K562 (cell line): Measurements from ENCODE around the gene CYP11A1.

Experiments used
- CBX5 ChIP-seq: IDR thresholded peaks from 2 replicates; pipeline ENCODE4 v1.6.1; 2014; ENCODE audit warnings: low read depth, borderline replicate concordance
- DDX20 ChIP-seq: fragments of 450-650 bp; IDR thresholded peaks from 2 replicates; pipeline ENCODE4 v1.6.1; 2016; ENCODE audit warnings: missing genetic modification characterization, low read depth, mild to moderate bottlenecking, missing compliant biosample characterization, moderate library complexity
- FOXP1 ChIP-seq: sonication (generic); formaldehyde crosslinking; IDR thresholded peaks from 2 replicates; pipeline ENCODE4 v1.8.0; 2022; ENCODE audit warnings: mild to moderate bottlenecking, missing genetic modification reagents
- GABPA ChIP-seq: fragments of 200-800 bp; sonication (Bioruptor generic); conservative IDR thresholded peaks from 2 replicates; pipeline ENCODE4 v1.6.1; 2016; ENCODE audit warnings: low read depth, missing genetic modification characterization, missing compliant biosample characterization
- MAFK ChIP-seq: IDR thresholded peaks from 2 replicates; pipeline ENCODE4 v1.6.1; 2011; ENCODE audit warnings: low read length, improper control_type of control experiment
- POLR2AphosphoS5 ChIP-seq: IDR thresholded peaks from 2 replicates; pipeline ENCODE4 v1.6.1; 2011; ENCODE audit warnings: mild to moderate bottlenecking, low read depth, low read length, moderate library complexity; ENCODE audit not compliant: control insufficient read depth, insufficient read depth
- SIN3A ChIP-seq, 2 experiments: fragments of 150-350 bp in 1 of 2; IDR thresholded peaks; 2 replicates each; pipeline ENCODE4 v1.6.1; 2011 to 2016; ENCODE audit warnings: borderline replicate concordance in 2 of 2, low read depth in 2 of 2, low read length in 2 of 2, mild to moderate bottlenecking in 2 of 2, moderate library complexity in 2 of 2; ENCODE audit not compliant: control insufficient read depth in 1 of 2
- ZNF280B ChIP-seq: fragments of 250-450 bp; sonication (Bioruptor Pico); IDR thresholded peaks from 2 replicates; pipeline ENCODE4 v1.5.1; 2021; ENCODE audit warnings: mild to moderate bottlenecking
- ZNF785 ChIP-seq: fragments of 250-450 bp; sonication (Bioruptor Pico); IDR thresholded peaks from 2 replicates; pipeline ENCODE4 v1.4.0; 2020; ENCODE audit warnings: mild to moderate bottlenecking

- TF ChIP-seq ZNF785 (CRISPR knock-in tag) (no peak), FOXP1 (CRISPR knock-in tag) (no peak), POLR2AphosphoS5 (no peak), MAFK (no peak), CBX5 (no peak), DDX20 (tag) (no peak), SIN3A (IDR thresholded peaks at IDR 0.05; ENCODE audit: borderline replicate concordance in 2 of 2, control insufficient read depth in 1 of 2, low read depth in 2 of 2, low read length in 2 of 2) (no peak), ZNF280B (no peak), GABPA (tag) (no peak)
These were observed 71.6 kb downstream of the CYP11A1 start for GRCh38 chr15:74295800-74296199.
